SK-N-MC (cell line): Measurements from ENCODE around the gene SLC25A44.
A peak's percentile ranks its signal among the peaks of the same experiment; 100 is the strongest.

Source experiments
- DNase-seq: peaks from one replicate; pipeline ENCODE4 v3.0.0-alpha.2; 2011; ENCODE audit warnings: low read depth, low spot score
- H3K27ac ChIP-seq: fragments of 200-600 bp; sonication (generic); 2 replicates; pipeline ENCODE4 v1.5.1; 2016; ENCODE audit warnings: mixed run types
- H3K36me3 ChIP-seq: fragments of 200-600 bp; sonication (generic); 2 replicates; pipeline ENCODE4 v1.6.1; 2017; ENCODE audit warnings: antibody characterized with exemption, low read length, mixed read lengths; ENCODE audit not compliant: insufficient read depth
- H3K4me3 ChIP-seq: fragments of 200-600 bp; sonication (generic); 2 replicates; pipeline ENCODE4 v1.5.1; 2016
- H3K9ac ChIP-seq: fragments of 200-600 bp; sonication (generic); 2 replicates; pipeline ENCODE4 v1.8.0; 2017; ENCODE audit warnings: mixed run types, mixed read lengths; ENCODE audit not compliant: insufficient read length
- H3K9me3 ChIP-seq: fragments of 200-600 bp; sonication (generic); 2 replicates; pipeline ENCODE4 v1.6.1; 2017; ENCODE audit warnings: low read depth, mild to moderate bottlenecking, antibody characterized with exemption, low read length, moderate library complexity, mixed read lengths
- EZH2 ChIP-seq: fragments of 200-600 bp; sonication (generic); IDR thresholded peaks from one replicate; pipeline ENCODE4 v1.6.1; 2017; ENCODE audit warnings: antibody characterized with exemption
- FOXP2 ChIP-seq: optimal IDR thresholded peaks from 2 replicates; pipeline ENCODE3; 2011; ENCODE audit warnings: mild to moderate bottlenecking, moderate library complexity; ENCODE audit not compliant: insufficient read depth; ENCODE audit errors: extremely low read length, control extremely low read depth
- POLR2AphosphoS5 ChIP-seq: IDR thresholded peaks from 2 replicates; pipeline ENCODE4 v1.6.1; 2012; ENCODE audit warnings: mild to moderate bottlenecking, low read depth, low read length, borderline replicate concordance

The SLC25A44 gene

DNA sequence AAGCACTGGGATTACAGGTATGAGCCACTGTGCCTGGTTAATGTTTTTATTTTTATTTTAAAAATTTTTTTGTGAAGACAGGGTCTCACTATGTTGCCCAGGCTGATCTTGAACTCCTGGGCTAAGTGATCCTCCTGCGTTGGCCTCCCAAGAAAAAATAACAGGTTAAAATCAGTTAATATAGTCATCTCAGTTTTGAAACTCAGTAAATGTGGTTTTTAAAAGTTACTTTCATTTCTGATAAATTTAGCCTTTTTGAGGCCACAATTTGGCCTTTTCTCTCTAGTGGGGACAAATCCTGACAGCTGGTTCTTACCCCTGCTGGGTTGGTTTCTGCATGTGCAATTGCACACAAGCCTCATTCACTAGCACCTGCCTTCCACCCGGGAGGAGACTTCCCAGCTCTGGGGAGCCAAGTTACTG is 32.2 kb downstream of the SLC25A44 start:
- no peaks in the 10 kb centered on the region for H3K9me3 ChIP-seq
- H3K4me3 ChIP-seq, result no peak overlapping the region
- no peak overlapping the region for H3K9ac ChIP-seq
- no peak overlapping the region for H3K27ac ChIP-seq
- TF ChIP-seq EZH2 (no peak), POLR2AphosphoS5 (no peak), FOXP2 (no peak)
- no peak for DNase-seq
- peaks cover 23% of the 10 kb centered on the region for H3K36me3 ChIP-seq

DNA sequence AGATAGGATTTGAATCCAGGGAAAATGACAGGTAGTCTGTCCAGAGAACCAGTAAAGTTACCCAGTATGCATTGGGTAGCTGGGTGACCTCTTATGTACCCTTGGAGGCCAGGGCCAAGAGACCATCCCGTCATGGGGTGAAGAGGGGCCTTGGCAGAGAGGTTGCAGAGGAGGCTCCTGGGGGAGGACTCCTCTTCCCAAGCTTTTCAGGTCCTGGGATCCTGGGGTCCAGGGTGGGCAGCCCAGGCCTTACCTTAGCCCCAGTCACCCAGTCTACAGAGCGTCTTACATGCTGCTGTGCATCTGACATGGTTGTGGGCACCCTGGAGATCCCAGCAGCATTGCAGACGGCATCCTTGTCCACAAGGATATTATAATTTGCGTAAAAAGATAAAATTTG is 32.9 kb downstream of the SLC25A44 start:
- H3K9me3 ChIP-seq, result no peaks in the 10 kb centered on the region
- peaks cover 17% of the 10 kb centered on the region for H3K36me3 ChIP-seq
- no peak overlapping the region for H3K9ac ChIP-seq
- DNase-seq, result no peak
- TF ChIP-seq EZH2, result no peak
- H3K4me3 ChIP-seq, result no peak overlapping the region
- no peak overlapping the region for H3K27ac ChIP-seq

DNA sequence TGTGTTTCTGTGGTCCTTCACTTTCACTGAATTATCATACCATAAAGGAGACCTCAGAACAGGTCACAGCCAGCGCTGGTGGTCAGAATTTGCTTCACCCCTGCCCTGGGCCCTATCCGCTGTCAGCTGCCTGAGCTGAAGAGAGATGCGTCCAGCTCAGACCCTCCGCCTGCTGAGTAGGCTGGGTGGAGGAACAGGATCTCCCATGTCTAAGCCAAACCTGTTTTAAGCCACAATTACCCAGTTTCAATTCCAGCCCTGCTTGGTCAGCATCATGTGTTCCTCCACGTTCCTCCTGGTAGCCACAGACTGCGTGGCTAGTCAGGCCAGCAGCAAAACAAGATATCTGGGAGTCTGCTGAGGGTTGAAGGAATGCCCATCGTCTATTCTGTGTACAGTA is 34.6 kb downstream of the SLC25A44 start:
- no peak overlapping the region for H3K4me3 ChIP-seq
- H3K9me3 ChIP-seq, result no peaks in the 10 kb centered on the region
- no peak overlapping the region for H3K27ac ChIP-seq
- no peak for DNase-seq
- H3K36me3 ChIP-seq, result peaks cover 7% of the 10 kb centered on the region
- no peak overlapping the region for H3K9ac ChIP-seq
- TF ChIP-seq FOXP2, result no peak
- no peak for TF ChIP-seq POLR2AphosphoS5
- TF ChIP-seq EZH2, result no peak

DNA sequence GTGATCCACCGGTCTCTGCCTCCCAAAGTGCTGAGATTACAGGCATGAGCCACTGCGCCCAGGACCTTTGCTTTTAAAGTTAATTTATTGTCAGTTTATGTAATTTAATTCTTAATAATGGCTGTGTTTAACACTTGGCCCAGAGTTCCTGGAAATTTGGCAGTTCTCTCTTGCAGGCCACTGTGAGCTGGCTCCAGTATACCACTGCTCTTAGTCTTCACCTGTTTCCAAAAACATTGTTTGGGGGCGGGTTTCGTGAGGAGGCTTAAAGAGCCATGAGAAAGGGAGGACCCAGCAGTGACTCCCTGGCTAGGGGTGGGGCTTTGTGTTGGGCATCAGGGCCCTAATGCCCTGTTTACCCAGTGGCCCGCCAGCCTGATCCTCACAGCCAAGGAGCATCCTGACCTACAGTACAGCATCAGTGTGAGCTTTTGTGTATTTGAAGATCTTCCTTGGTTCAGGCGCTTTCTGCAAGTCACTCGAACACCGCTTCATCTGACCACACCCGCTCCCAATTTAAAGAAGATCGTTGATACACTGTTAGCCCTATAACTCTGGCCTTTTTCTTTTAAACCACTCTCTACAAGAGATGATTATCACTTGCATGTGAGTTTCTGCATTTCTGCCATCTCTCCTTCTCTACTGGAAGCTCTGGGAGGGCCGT is 36.0 kb downstream of the SLC25A44 start:
- Histone ChIP-seq H3K36me3 (peaks cover 11% of the 10 kb centered on the region), H3K9ac (no peak overlapping the region), H3K27ac (no peak overlapping the region), H3K9me3 (no peaks in the 10 kb centered on the region), H3K4me3 (no peak overlapping the region)
- no peak for TF ChIP-seq POLR2AphosphoS5
- TF ChIP-seq FOXP2, result no peak
- TF ChIP-seq EZH2, result no peak
- DNase-seq, result no peak

DNA sequence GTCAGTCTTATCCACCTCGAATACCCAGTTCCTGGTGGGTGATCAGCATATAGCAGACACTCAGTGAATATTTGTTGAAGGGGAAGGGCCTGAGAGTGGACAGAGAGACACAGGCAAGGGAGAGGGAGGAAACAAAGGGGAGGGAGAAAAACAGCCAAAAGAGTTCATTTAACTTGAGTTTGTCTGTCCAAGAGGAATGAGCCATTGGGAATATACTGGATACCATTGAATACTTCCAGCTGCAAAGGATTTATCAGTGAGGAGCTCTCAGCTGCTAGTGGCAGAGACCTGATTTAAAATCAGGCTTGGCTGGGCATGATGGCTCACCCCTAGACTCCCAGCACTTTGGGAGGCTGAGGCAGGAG is 36.6 kb downstream of the SLC25A44 start:
- DNase-seq, result no peak
- peaks cover 11% of the 10 kb centered on the region for H3K36me3 ChIP-seq
- no peak overlapping the region for H3K9ac ChIP-seq
- no peak for TF ChIP-seq FOXP2
- TF ChIP-seq EZH2, result no peak
- TF ChIP-seq POLR2AphosphoS5, result no peak
- H3K4me3 ChIP-seq, result no peak overlapping the region
- H3K27ac ChIP-seq, result no peak overlapping the region
- H3K9me3 ChIP-seq, result no peaks in the 10 kb centered on the region

DNA sequence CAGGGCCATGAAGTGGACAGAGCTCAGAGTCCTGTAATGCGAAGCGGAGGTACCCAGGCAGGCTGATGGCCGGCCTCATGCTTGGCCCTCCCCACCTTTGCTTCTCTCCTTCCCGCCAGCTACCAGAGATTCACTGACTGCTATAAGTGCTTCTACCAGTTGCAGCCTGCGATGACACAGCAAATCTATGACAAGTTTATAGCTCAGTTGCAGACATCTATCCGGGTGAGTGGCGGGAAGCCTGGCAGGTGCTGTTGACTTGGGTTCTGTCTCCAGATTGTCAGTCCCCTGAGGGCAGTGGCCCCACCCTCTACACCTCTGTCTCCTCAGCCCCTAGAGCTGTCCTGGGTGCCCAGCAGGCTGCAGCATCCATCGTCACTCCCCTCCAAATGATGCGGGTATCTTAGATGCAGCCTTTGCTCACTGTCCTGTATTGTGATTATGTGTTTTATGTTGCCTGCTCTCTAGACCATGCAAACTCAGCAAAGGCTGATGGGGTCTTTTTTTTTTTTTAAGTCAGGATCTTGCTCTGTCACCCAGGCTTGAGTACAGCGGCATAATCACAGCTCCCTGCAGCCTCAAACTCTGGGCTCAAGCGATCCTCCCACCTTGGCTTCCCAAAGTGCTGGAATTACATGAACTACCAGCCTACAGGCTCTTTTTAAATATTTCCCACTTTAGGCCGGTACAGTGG is 38.4 kb downstream of the SLC25A44 start:
- Histone ChIP-seq H3K36me3 (peaks cover 16% of the 10 kb centered on the region), H3K27ac (no peak overlapping the region), H3K9ac (no peak overlapping the region), H3K9me3 (no peaks in the 10 kb centered on the region), H3K4me3 (no peak overlapping the region)
- DNase-seq, result no peak
- TF ChIP-seq FOXP2 (no peak), POLR2AphosphoS5 (no peak), EZH2 (no peak)

DNA sequence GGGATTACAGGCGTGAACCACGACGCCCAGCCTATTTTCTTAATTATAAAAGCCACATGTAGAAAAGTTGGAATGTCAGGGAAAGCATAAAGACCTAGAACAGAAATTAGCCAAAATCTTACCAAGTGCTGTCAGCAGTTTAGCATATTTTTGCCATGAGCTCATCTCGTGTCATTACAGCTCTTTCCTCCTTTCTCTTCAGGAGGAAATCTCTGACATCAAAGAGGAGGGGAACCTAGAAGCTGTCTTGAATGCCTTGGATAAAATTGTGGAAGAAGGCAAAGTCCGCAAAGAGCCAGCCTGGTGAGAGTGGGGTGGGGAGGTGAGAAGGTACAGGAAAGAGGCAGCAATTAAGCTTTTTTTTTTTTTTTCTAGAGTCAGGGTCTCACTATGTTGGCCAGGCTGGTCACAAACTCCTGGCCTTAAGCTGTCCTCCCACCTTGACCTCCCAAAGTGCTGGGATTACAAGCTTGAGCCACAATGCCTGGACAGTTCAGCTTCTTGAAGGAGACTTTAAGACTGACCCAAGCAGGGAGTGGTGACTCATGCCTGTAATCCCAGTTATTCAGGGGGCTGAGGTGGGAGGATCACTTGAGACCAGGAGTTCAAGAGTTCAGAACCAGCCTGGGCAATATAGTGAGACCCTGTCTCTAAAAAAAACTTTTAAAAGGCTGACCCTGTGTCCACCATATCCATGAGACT is 39.7 kb downstream of the SLC25A44 start:
- Histone ChIP-seq H3K36me3 (peaks cover 16% of the 10 kb centered on the region), H3K9ac (no peak overlapping the region)
- no peak for DNase-seq

DNA sequence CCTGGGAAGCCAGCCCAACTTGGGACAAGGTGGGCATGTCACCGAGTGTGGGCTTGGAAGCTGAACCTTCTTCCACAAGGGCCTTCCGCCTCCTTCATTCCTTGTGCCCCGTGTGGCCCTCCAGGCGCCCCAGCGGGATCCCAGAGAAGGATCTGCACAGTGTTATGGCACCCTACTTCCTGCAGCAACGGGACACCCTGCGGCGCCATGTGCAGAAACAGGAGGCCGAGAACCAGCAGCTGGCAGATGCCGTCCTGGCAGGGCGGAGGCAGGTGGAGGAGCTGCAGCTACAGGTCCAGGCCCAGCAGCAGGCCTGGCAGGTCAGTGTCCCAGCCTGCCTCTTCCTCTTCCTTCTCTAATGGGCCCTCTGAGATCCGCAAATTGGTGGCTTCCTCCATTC is 42.3 kb downstream of the SLC25A44 start:
- TF ChIP-seq EZH2, result no peak
- TF ChIP-seq FOXP2, result no peak
- no peak for TF ChIP-seq POLR2AphosphoS5
- Histone ChIP-seq H3K9me3 (no peaks in the 10 kb centered on the region), H3K36me3 (peaks cover 19% of the 10 kb centered on the region), H3K27ac (no peak overlapping the region), H3K9ac (no peak overlapping the region), H3K4me3 (no peak overlapping the region)
- DNase-seq, result no peak

More for the DNA sequence above, 39.7 kb downstream of the SLC25A44 start:
- Histone ChIP-seq H3K27ac (peak overlapping the region; percentile 3; the same call in 1 of the 2 replicates), H3K4me3 (no peak overlapping the region), H3K9me3 (no peaks in the 10 kb centered on the region)
- TF ChIP-seq EZH2 (no peak), POLR2AphosphoS5 (no peak), FOXP2 (no peak)
